Fibroblast of lung (primary cell): ENCODE results near the gene COL4A2. TPM values are rescaled to one million over a fixed set of nuclear protein-coding genes. Genes with fewer than 3 reads are reported as not detected.

ENCODE experiments used
- DNase-seq, 2 donors: peaks; one replicate each; pipeline versions ENCODE4 v3.0.0 to v3.0.0-alpha.2; 2010; ENCODE audit warnings: low read depth in 2 of 2
- H2AFZ ChIP-seq: 2 replicates; pipeline ENCODE4 v1.5.1; 2012; ENCODE audit warnings: low read length, control low read depth, inconsistent platforms
- H3K27ac ChIP-seq: 2 replicates; pipeline ENCODE4 v1.5.1; 2011; ENCODE audit warnings: low read length, control low read depth; ENCODE audit not compliant: insufficient read depth
- H3K27me3 ChIP-seq: 2 replicates; pipeline ENCODE4 v1.5.1; 2011; ENCODE audit warnings: mild to moderate bottlenecking, low read length; ENCODE audit not compliant: control insufficient read depth, insufficient read depth
- H3K36me3 ChIP-seq: 2 replicates; pipeline ENCODE4 v1.5.1; 2011; ENCODE audit warnings: low read length; ENCODE audit not compliant: control insufficient read depth, insufficient read depth
- H3K4me1 ChIP-seq: 2 replicates; pipeline ENCODE4 v1.5.1; 2011; ENCODE audit warnings: low read length; ENCODE audit not compliant: control insufficient read depth, insufficient read depth; ENCODE audit errors: extremely low read depth
- H3K4me2 ChIP-seq: 2 replicates; pipeline ENCODE4 v1.5.1; 2011; ENCODE audit warnings: low read length, control low read depth; ENCODE audit not compliant: insufficient read depth; ENCODE audit errors: extremely low read depth
- H3K4me3 ChIP-seq, 4 experiments: fragments of 200-600 bp in 1 of 4; sonication (generic) in 1 of 4; replicated peaks in 1 of 4; 2 replicates each; pipeline ENCODE4 v1.5.1; 2011 to 2016; ENCODE audit warnings: low read length in 4 of 4, low read depth in 3 of 4, mild to moderate bottlenecking in 3 of 4, control low read depth in 2 of 4, inconsistent platforms in 1 of 4, mixed read lengths in 1 of 4; ENCODE audit not compliant: insufficient read depth in 1 of 4; ENCODE audit errors: control extremely low read depth in 1 of 4
- H3K79me2 ChIP-seq: 2 replicates; pipeline ENCODE4 v1.5.1; 2012; ENCODE audit warnings: mild to moderate bottlenecking, low read length, inconsistent platforms; ENCODE audit not compliant: control insufficient read depth, insufficient read depth
- H3K9ac ChIP-seq: 2 replicates; pipeline ENCODE4 v1.5.1; 2011; ENCODE audit warnings: mild to moderate bottlenecking, low read length, control low read depth; ENCODE audit not compliant: insufficient read depth
- H3K9me3 ChIP-seq: 2 replicates; pipeline ENCODE4 v1.5.1; 2012; ENCODE audit warnings: low read depth, low read length; ENCODE audit not compliant: control insufficient read depth, insufficient read depth
- H4K20me1 ChIP-seq: 2 replicates; pipeline ENCODE4 v1.5.1; 2011; ENCODE audit warnings: low read length; ENCODE audit not compliant: control insufficient read depth, insufficient read depth; ENCODE audit errors: extremely low read depth
- CTCF ChIP-seq, 2 donors: IDR thresholded peaks in 1 of 2; conservative IDR thresholded peaks in 1 of 2; 1 replicate in 1 of 2; 2 replicates in 1 of 2; pipeline ENCODE4 v1.5.1; 2011 to 2012; ENCODE audit warnings: low read length in 2 of 2, control low read depth in 1 of 2, inconsistent platforms in 1 of 2, low read depth in 1 of 2, mild to moderate bottlenecking in 1 of 2
- EZH2 ChIP-seq: IDR thresholded peaks from 2 replicates; pipeline ENCODE4 v1.5.1; 2012; ENCODE audit warnings: low read length, control low read depth, mild to moderate bottlenecking; ENCODE audit errors: missing control alignments
- polyA plus RNA-seq, 2 donors: library from polyadenylated mRNA; depleted of rRNA in 1 of 2; stranded (reverse) in 1 of 2; unstranded in 1 of 2; fragments of >200 nt; gene quantifications; 2 replicates each; pipeline ENCODE4 v1.2.1, GENCODE V29; 2011 to 2012; ENCODE audit warnings: missing spikeins in 1 of 2
- total RNA-seq: library from RNA; depleted of rRNA; stranded (reverse); fragments of >200 nt; gene quantifications from 2 replicates; pipeline ENCODE4 v1.2.1, GENCODE V29; 2014

COL4A2 gene
- total and polyA plus RNA-seq, 2 donors (not counting 1 experiment from before 2014, with no cell fraction given) = 93.1 to 463 TPM

GRCh38 chr13:110317496-110318195 lies 10.6 kb downstream of the COL4A2 start:
- Histone ChIP-seq H3K4me1 (peaks cover 18% of the 10 kb centered on the region), H3K27ac (no peak overlapping the region), H3K9ac (no peak overlapping the region), H3K27me3 (no peaks in the 10 kb centered on the region), H3K4me3 (no peak overlapping the region), H4K20me1 (no peaks in the 10 kb centered on the region), H3K9me3 (no peaks in the 10 kb centered on the region), H3K79me2 (peaks cover 63% of the 10 kb centered on the region), H2AFZ (no peak overlapping the region), H3K4me2 (no peak overlapping the region), H3K36me3 (peaks cover 6% of the 10 kb centered on the region)
- DNase-seq = no peak
- no peak for TF ChIP-seq EZH2
- TF ChIP-seq CTCF (conservative IDR thresholded peaks at IDR 0.05 in 1 of 2, IDR thresholded peaks at IDR 0.05 in 1 of 2; ENCODE audit: low read depth in 1 of 2, low read length in 2 of 2) = no peak

- H3K4me2 ChIP-seq = no peak overlapping the region
- H3K4me3 ChIP-seq = no peak overlapping the region
- H2AFZ ChIP-seq = no peak overlapping the region
- H3K9me3 ChIP-seq = no peaks in the 10 kb centered on the region
- H3K36me3 ChIP-seq = peaks cover 6% of the 10 kb centered on the region
- TF ChIP-seq CTCF (conservative IDR thresholded peaks at IDR 0.05 in 1 of 2, IDR thresholded peaks at IDR 0.05 in 1 of 2; ENCODE audit: low read depth in 1 of 2, low read length in 2 of 2) = no peak
- TF ChIP-seq EZH2 = no peak
- H3K4me1 ChIP-seq = peaks cover 29% of the 10 kb centered on the region
- H3K27ac ChIP-seq = no peak overlapping the region
- no peaks in the 10 kb centered on the region for H4K20me1 ChIP-seq
- no peaks in the 10 kb centered on the region for H3K27me3 ChIP-seq
- DNase-seq = no peak
- peaks cover 59% of the 10 kb centered on the region for H3K79me2 ChIP-seq
- H3K9ac ChIP-seq = no peak overlapping the region
Measured at GRCh38 chr13:110318920-110319319, 11.8 kb downstream of the COL4A2 start.

- Histone ChIP-seq H3K27me3 (no peaks in the 10 kb centered on the region), H3K4me1 (peaks cover 30% of the 10 kb centered on the region), H3K4me2 (no peak overlapping the region), H3K4me3 (no peak overlapping the region), H3K79me2 (peaks cover 59% of the 10 kb centered on the region), H3K9me3 (no peaks in the 10 kb centered on the region), H3K36me3 (peaks cover 6% of the 10 kb centered on the region), H2AFZ (no peak overlapping the region), H3K9ac (no peak overlapping the region), H3K27ac (no peak overlapping the region), H4K20me1 (no peaks in the 10 kb centered on the region)
- no peak for TF ChIP-seq EZH2
- TF ChIP-seq CTCF (conservative IDR thresholded peaks at IDR 0.05 in 1 of 2, IDR thresholded peaks at IDR 0.05 in 1 of 2; ENCODE audit: low read depth in 1 of 2, low read length in 2 of 2) = no peak
- peak in 1 of 2 donors; percentile 35 for DNase-seq
Measured at GRCh38 chr13:110319397-110319773, 12.3 kb downstream of the COL4A2 start.
